Adrenal gland (tissue), 5 donors: Measurements from ENCODE around the gene LEUTX.

Source experiments
- POLR2A ChIP-seq, 2 donors: fragments of 450-650 bp; IDR thresholded peaks; one replicate each; pipeline ENCODE4 v1.6.1; 2017; ENCODE audit warnings: antibody characterized with exemption in 2 of 2, mild to moderate bottlenecking in 2 of 2, moderate library complexity in 1 of 2
- TF ChIP-seq, protein P1 (sequence below), 6 experiments: fragments of 450-650 bp in 4 of 6; fragments of 200-600 bp in 2 of 6; sonication (generic) in 1 of 6; IDR thresholded peaks; 1 replicate in 5 of 6; 2 replicates in 1 of 6; pipeline versions ENCODE4 v1.5.1 to v1.8.0; 2016 to 2021; ENCODE audit warnings: antibody characterized with exemption in 6 of 6, mild to moderate bottlenecking in 2 of 6, moderate library complexity in 1 of 6
- donor health status: DM: no; HTN: no; CAD: no.

DNA sequence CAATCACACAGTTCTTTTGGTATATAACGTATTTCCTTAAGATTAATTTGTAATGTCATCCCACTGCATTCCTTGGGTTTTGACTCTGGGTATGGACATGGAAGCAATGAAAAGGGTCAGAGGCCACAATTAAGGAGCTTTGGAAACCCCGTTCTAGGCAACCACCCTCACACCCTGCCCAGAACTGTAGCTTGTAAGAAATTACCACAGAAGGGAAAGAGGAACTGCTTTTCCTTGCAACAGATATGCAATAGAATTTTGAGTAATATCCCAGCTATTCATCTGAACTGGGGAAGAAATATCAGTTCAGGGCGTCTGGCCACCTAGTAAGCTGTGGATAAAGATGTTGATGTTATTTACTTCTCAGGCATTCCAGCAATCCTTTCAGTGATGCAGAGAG is 39.8 kb upstream of the LEUTX start:
- TF ChIP-seq, protein P1, sequence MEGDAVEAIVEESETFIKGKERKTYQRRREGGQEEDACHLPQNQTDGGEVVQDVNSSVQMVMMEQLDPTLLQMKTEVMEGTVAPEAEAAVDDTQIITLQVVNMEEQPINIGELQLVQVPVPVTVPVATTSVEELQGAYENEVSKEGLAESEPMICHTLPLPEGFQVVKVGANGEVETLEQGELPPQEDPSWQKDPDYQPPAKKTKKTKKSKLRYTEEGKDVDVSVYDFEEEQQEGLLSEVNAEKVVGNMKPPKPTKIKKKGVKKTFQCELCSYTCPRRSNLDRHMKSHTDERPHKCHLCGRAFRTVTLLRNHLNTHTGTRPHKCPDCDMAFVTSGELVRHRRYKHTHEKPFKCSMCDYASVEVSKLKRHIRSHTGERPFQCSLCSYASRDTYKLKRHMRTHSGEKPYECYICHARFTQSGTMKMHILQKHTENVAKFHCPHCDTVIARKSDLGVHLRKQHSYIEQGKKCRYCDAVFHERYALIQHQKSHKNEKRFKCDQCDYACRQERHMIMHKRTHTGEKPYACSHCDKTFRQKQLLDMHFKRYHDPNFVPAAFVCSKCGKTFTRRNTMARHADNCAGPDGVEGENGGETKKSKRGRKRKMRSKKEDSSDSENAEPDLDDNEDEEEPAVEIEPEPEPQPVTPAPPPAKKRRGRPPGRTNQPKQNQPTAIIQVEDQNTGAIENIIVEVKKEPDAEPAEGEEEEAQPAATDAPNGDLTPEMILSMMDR (IDR thresholded peaks at IDR 0.05): no peak
- TF ChIP-seq POLR2A (IDR thresholded peaks at IDR 0.05): no peak
